Common myeloid progenitor, CD34-positive (primary cell): ENCODE measurements around the gene P2RY6.

ENCODE experiments used
- CTCF ChIA-PET: fragments of 350-600 bp; sonication (Branson Sonifier 250); formaldehyde crosslinking; loops from one replicate; lab custom pipeline; 2021; ENCODE audit warnings: antibody characterized with exemption; lab: Charles Lee
- POLR2A ChIA-PET: fragments of 350-600 bp; sonication (Branson Sonifier 250); formaldehyde crosslinking; loops from one replicate; lab custom pipeline; 2021; ENCODE audit warnings: antibody characterized with exemption; lab: Charles Lee
- DNase-seq, 3 donors: peaks; one replicate each; pipeline versions ENCODE4 v3.0.0 to v3.0.0-alpha.2; 2013
- H3K27ac ChIP-seq, 2 experiments: 1 replicate in 1 of 2; 2 replicates in 1 of 2; pipeline ENCODE4 v1.7.0; 2013; ENCODE audit warnings: inconsistent platforms in 2 of 2, low read length in 2 of 2, mild to moderate bottlenecking in 2 of 2, low read depth in 1 of 2, moderate library complexity in 1 of 2; ENCODE audit not compliant: severe bottlenecking in 2 of 2, insufficient read depth in 1 of 2, poor library complexity in 1 of 2
- H3K27me3 ChIP-seq, 5 experiments: replicated peaks in 2 of 5; 1 replicate in 3 of 5; 2 replicates in 2 of 5; pipeline versions ENCODE4 v1.6.1 to v1.7.0; 2013; ENCODE audit warnings: low read length in 4 of 5, mild to moderate bottlenecking in 2 of 5, moderate library complexity in 2 of 5, inconsistent platforms in 1 of 5; ENCODE audit not compliant: insufficient read depth in 5 of 5, control insufficient read depth in 4 of 5
- H3K36me3 ChIP-seq, 4 experiments: 1 replicate in 2 of 4; 2 replicates in 2 of 4; pipeline versions ENCODE4 v1.6.1 to v1.7.0; 2013; ENCODE audit warnings: low read length in 3 of 4, control low read depth in 1 of 4, mild to moderate bottlenecking in 1 of 4; ENCODE audit not compliant: control insufficient read depth in 4 of 4, insufficient read depth in 4 of 4
- H3K4me1 ChIP-seq, 4 experiments: 1 replicate in 3 of 4; 2 replicates in 1 of 4; pipeline versions ENCODE4 v1.6.1 to v1.7.1; 2013; ENCODE audit warnings: low read length in 3 of 4, mild to moderate bottlenecking in 3 of 4, control low read depth in 1 of 4, inconsistent platforms in 1 of 4, moderate library complexity in 1 of 4; ENCODE audit not compliant: control insufficient read depth in 4 of 4, insufficient read depth in 4 of 4; ENCODE audit errors: control extremely low read depth in 1 of 4
- H3K4me3 ChIP-seq, 7 experiments: 1 replicate in 4 of 7; 2 replicates in 3 of 7; pipeline versions ENCODE4 v1.5.1 to v1.7.0; 2013; ENCODE audit warnings: mild to moderate bottlenecking in 7 of 7, low read length in 6 of 7, moderate library complexity in 6 of 7, inconsistent platforms in 2 of 7, low read depth in 2 of 7, control low read depth in 1 of 7; ENCODE audit not compliant: insufficient read depth in 4 of 7, control insufficient read depth in 1 of 7; ENCODE audit errors: extremely low read depth in 1 of 7
- H3K9me3 ChIP-seq, 5 experiments: 1 replicate in 4 of 5; 2 replicates in 1 of 5; pipeline versions ENCODE4 v1.6.1 to v1.7.1; 2013; ENCODE audit warnings: low read length in 4 of 5, mild to moderate bottlenecking in 2 of 5, inconsistent platforms in 1 of 5, low read depth in 1 of 5, moderate library complexity in 1 of 5; ENCODE audit not compliant: control insufficient read depth in 4 of 5, insufficient read depth in 2 of 5; ENCODE audit errors: control extremely low read depth in 1 of 5
- WGBS: methylation state at CpG from one replicate; pipeline ENCODE4 v1.1.5; 2013; ENCODE audit not compliant: insufficient coverage; 5-methylcytosine and 5-hydroxymethylcytosine counted together

P2RY6 gene

DNA sequence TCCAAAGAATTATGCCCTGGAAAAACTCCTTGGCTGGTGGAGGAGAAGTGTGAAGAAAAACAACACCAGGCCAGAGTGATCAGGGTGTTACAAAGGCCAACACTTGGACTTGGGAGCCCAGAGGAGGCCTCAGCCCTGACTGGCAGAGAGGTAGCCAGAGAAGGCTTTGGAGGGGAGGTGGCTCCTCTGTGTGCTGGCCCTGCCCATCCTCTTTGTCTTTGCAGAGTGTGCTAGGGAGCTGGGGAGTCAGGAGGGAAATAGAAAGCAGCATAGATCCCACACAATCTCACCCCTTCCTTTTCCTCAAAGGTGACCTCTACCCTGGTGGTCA lies 12.0 kb upstream of the P2RY6 start:
- no peak overlapping the region for H3K27ac ChIP-seq
- peaks cover 0 to 7% (median 4%) of the 10 kb centered on the region in 4 experiments for H3K4me1 ChIP-seq
- DNase-seq = no peak
- no peaks in the 10 kb centered on the region for H3K36me3 ChIP-seq
- no peaks in the 10 kb centered on the region for H3K9me3 ChIP-seq
- peaks cover 0 to 24% (median 10%) of the 10 kb centered on the region in 5 experiments for H3K27me3 ChIP-seq
- H3K4me3 ChIP-seq = no peak overlapping the region
- ChIA-PET CTCF (interaction anchor here (1.6 kb wide), 1 partner anchor 15 kb away, joined by 5 read pairs; no protein-coding TSS in a partner anchor), POLR2A (no interaction called here)

- Histone ChIP-seq H3K4me3 (no peak overlapping the region), H3K4me1 (peaks cover 0 to 10% (median 4%) of the 10 kb centered on the region in 4 experiments), H3K36me3 (no peaks in the 10 kb centered on the region), H3K27ac (no peak overlapping the region), H3K27me3 (peaks cover 0 to 35% (median 12%) of the 10 kb centered on the region in 5 experiments), H3K9me3 (no peaks in the 10 kb centered on the region)
- CTCF ChIA-PET = interaction anchor here (0.7 to 14.9 kb wide), 8 partner anchors 8 to 88 kb away, joined by 3 to 154 read pairs (median 3); partner anchors contain the start of gene P2RY6
- POLR2A ChIA-PET = no interaction called here
- 93% methylated on average over 5 of the region's 5 CpGs for WGBS
- DNase-seq = no peak
Measured at GRCh38 chr11:73262851-73263495, 9.2 kb upstream of the P2RY6 start.

DNA sequence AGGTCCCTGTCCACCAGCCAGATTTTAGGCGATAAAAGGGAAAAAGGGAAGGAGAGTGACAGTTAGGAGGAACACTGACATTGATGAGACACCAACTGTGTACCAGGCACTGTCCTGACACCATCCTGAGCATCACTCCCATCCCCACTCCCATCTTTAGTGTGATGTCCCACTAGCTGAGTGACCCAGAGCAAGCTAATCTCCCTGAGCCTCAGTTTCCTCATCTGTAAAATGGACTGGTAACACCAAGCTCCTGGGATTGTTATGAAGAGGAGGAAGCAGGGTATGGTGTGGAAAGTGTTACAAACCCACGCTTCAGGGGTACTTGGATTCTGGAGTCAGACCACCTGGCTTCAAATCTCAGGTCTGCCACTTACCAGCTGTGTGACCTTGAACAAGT lies 8.5 kb upstream of the P2RY6 start:
- no peaks in the 10 kb centered on the region for H3K36me3 ChIP-seq
- no peaks in the 10 kb centered on the region for H3K9me3 ChIP-seq
- CTCF ChIA-PET = interaction anchor here (0.7 to 14.9 kb wide), 5 partner anchors 9 to 87 kb away, joined by 3 to 154 read pairs (median 3); partner anchors contain the start of gene P2RY6
- H3K4me3 ChIP-seq = no peak overlapping the region
- H3K4me1 ChIP-seq = peaks cover 0 to 5% (median 4%) of the 10 kb centered on the region in 4 experiments
- peaks cover 0 to 35% (median 12%) of the 10 kb centered on the region in 5 experiments for H3K27me3 ChIP-seq
- no peak overlapping the region for H3K27ac ChIP-seq
- no peak for DNase-seq
- WGBS = 100% methylated on average over 1 of the region's 2 CpGs
- POLR2A ChIA-PET = no interaction called here

GRCh38 chr11:73265278-73265810 lies 6.8 kb upstream of the P2RY6 start:
- Histone ChIP-seq H3K27me3 (peaks cover 0 to 35% (median 12%) of the 10 kb centered on the region in 5 experiments), H3K9me3 (no peaks in the 10 kb centered on the region), H3K4me3 (no peak overlapping the region), H3K4me1 (peaks cover 0 to 19% (median 7%) of the 10 kb centered on the region in 4 experiments), H3K36me3 (no peaks in the 10 kb centered on the region), H3K27ac (no peak overlapping the region)
- WGBS = 100% methylated on average over 2 of the region's 4 CpGs
- no peak for DNase-seq
- ChIA-PET POLR2A (no interaction called here), CTCF (interaction anchor here (0.6 to 14.9 kb wide), 6 partner anchors 23 to 431 kb away, joined by 3 to 154 read pairs (median 4); no protein-coding TSS in a partner anchor)

- H3K36me3 ChIP-seq = no peaks in the 10 kb centered on the region
- no peak for DNase-seq
- ChIA-PET POLR2A (no interaction called here), CTCF (interaction anchor here (1.2 to 14.9 kb wide), 4 partner anchors 22 to 85 kb away, joined by 3 to 154 read pairs (median 8); no protein-coding TSS in a partner anchor)
- no peak overlapping the region for H3K27ac ChIP-seq
- H3K9me3 ChIP-seq = no peaks in the 10 kb centered on the region
- WGBS = 100% methylated on average over 3 of the region's 3 CpGs
- H3K4me3 ChIP-seq = no peak overlapping the region
- H3K4me1 ChIP-seq = peaks cover 0 to 23% (median 7%) of the 10 kb centered on the region in 4 experiments
- peaks cover 0 to 35% (median 12%) of the 10 kb centered on the region in 5 experiments for H3K27me3 ChIP-seq
Measured at GRCh38 chr11:73265853-73266645, 6.1 kb upstream of the P2RY6 start.

DNA sequence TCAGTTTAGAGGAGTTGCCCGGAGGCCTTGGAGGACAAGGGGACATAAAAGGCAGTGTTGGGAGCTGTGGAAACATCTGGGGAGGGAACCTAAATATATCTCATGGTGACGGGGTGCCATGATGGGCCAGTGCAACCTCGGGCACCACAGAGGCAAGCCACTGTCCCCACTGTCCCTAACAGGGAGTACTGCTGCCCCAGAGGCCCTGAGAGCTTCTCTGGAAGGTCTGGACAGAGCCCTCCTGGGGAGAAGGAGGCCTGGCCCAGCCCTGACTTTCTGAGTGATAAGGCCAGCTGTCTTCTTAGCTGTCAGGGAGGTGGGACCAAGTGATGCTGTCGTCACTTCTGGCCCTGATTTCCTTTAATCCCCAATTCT lies 5.5 kb upstream of the P2RY6 start:
- 100% methylated on average over 1 of the region's 4 CpGs for WGBS
- H3K9me3 ChIP-seq = no peaks in the 10 kb centered on the region
- no peak overlapping the region for H3K4me3 ChIP-seq
- ChIA-PET POLR2A (no interaction called here), CTCF (interaction anchor here (1.2 to 14.9 kb wide), 4 partner anchors 22 to 40 kb away, joined by 3 to 154 read pairs (median 8); no protein-coding TSS in a partner anchor)
- no peak for DNase-seq
- H3K27me3 ChIP-seq = peaks cover 0 to 35% (median 12%) of the 10 kb centered on the region in 5 experiments
- peaks cover 0 to 29% (median 7%) of the 10 kb centered on the region in 4 experiments for H3K4me1 ChIP-seq
- no peak overlapping the region for H3K27ac ChIP-seq
- no peaks in the 10 kb centered on the region for H3K36me3 ChIP-seq
